Activated CD4-positive, alpha-beta memory T cell treated with anti-CD3 and anti-CD28 coated beads for 36 hours (primary cell): ENCODE measurements around the gene PLRG1. TPM values are rescaled to one million over a fixed set of nuclear protein-coding genes. Genes with fewer than 3 reads are reported as not detected.
"Not testable (repeated sequence)": the region's sequence is repeated elsewhere in the genome, so short reads cannot be mapped to it uniquely, and the experiment has no call there.

Experiments used
- CTCF ChIA-PET: fragments of 350-600 bp; sonication (Branson Sonifier 250); formaldehyde crosslinking; loops from one replicate; lab custom pipeline; 2021; ENCODE audit warnings: antibody characterized with exemption, inconsistent platforms; lab: Charles Lee
- POLR2A ChIA-PET: fragments of 350-600 bp; sonication (Branson Sonifier 250); formaldehyde crosslinking; loops from one replicate; lab custom pipeline; 2021; ENCODE audit warnings: antibody characterized with exemption; lab: Charles Lee
- DNase-seq: peaks from one replicate; pipeline ENCODE4 v3.0.0-alpha.2; 2020
- H3K27ac Mint-ChIP-seq: one replicate; pipeline ENCODE4 v1.8.0; 2021; ENCODE audit warnings: mixed read lengths
- H3K27me3 Mint-ChIP-seq: one replicate; pipeline ENCODE4 v1.8.0; 2021; ENCODE audit warnings: mixed read lengths
- H3K36me3 Mint-ChIP-seq: one replicate; pipeline ENCODE4 v1.8.0; 2021; ENCODE audit warnings: mixed read lengths
- H3K4me1 Mint-ChIP-seq: one replicate; pipeline ENCODE4 v1.8.0; 2021; ENCODE audit warnings: low read depth, mixed read lengths
- H3K4me3 Mint-ChIP-seq: one replicate; pipeline ENCODE4 v1.8.0; 2021; ENCODE audit warnings: mild to moderate bottlenecking, mixed read lengths
- H3K9me3 Mint-ChIP-seq: one replicate; pipeline ENCODE4 v1.8.0; 2021; ENCODE audit warnings: mixed read lengths
- intact Hi-C: fragments of 100-400 bp; cut with micrococcal nuclease; formaldehyde crosslinking; loops from one replicate; pipeline ENCODE4 v1.15.1; 2023
- total RNA-seq, 2 experiments: library from RNA; stranded (reverse); gene quantifications; one replicate each; pipeline ENCODE4 v1.2.3, GENCODE V29; 2021

Gene PLRG1
- 100 to 1,000 TPM in 1 of 2 experiments, 10 to 100 TPM in 1; 99.3 to 103 TPM for total RNA-seq

GRCh38 chr4:154549894-154550790, at the start of gene PLRG1:
PLRG1 (minus strand) TSS chr4:154550400; CDS start chr4:154550308, 92 bp downstream.
- Mint-ChIP-seq H3K27me3 (no peaks in the 10 kb centered on the region), H3K4me3 (peak within 1 kb of the TSS; percentile 93), H3K36me3 (peaks cover 16% of the 10 kb centered on the region), H3K9me3 (no peaks in the 10 kb centered on the region), H3K4me1 (peaks cover 20% of the 10 kb centered on the region), H3K27ac (peak within 1 kb of the TSS; percentile 88)
- DNase-seq, result peak; percentile 97
- POLR2A ChIA-PET, result interaction anchor here (1.1 kb wide), 2 partner anchors 20 to 826 kb away, joined by 3 read pairs; no protein-coding TSS in a partner anchor
- CTCF ChIA-PET, result interaction anchor here (0.6 to 8.0 kb wide), 13 partner anchors 10 to 1403 kb away, joined by 3 to 222 read pairs (median 4); partner anchors contain the start of genes CTSO and FGB
- intact Hi-C loops, result loop anchor here (1.0 to 5.0 kb wide), 3 partner anchors 172 to 826 kb away; partner anchors contain the start of gene MAP9

- intact Hi-C loops, result no loop called here
- CTCF ChIA-PET, result interaction anchor here (0.7 to 0.8 kb wide), 2 partner anchors 48 to 846 kb away, joined by 3 to 4 read pairs; partner anchors contain the start of gene PLRG1
- POLR2A ChIA-PET, result no interaction called here
Measured at GRCh38 chr4:154597798-154598774, 47.9 kb upstream of the PLRG1 start.

GRCh38 chr4:154597281-154597680, 47.1 kb upstream of the PLRG1 start:
- POLR2A ChIA-PET, CTCF ChIA-PET, H3K27ac Mint-ChIP-seq, H3K36me3 Mint-ChIP-seq, H3K4me1 Mint-ChIP-seq, DNase-seq, H3K27me3 Mint-ChIP-seq, H3K9me3 Mint-ChIP-seq, intact Hi-C loops, H3K4me3 Mint-ChIP-seq: not testable (repeated sequence)

More at GRCh38 chr4:154597798-154598774, 47.9 kb upstream of the PLRG1 start:
- Mint-ChIP-seq H3K27me3 (peaks cover 8% of the 10 kb centered on the region), H3K4me3 (no peak overlapping the region), H3K4me1 (no peaks in the 10 kb centered on the region), H3K9me3 (no peaks in the 10 kb centered on the region), H3K36me3 (no peaks in the 10 kb centered on the region), H3K27ac (no peak overlapping the region)
- DNase-seq, result no peak

DNA sequence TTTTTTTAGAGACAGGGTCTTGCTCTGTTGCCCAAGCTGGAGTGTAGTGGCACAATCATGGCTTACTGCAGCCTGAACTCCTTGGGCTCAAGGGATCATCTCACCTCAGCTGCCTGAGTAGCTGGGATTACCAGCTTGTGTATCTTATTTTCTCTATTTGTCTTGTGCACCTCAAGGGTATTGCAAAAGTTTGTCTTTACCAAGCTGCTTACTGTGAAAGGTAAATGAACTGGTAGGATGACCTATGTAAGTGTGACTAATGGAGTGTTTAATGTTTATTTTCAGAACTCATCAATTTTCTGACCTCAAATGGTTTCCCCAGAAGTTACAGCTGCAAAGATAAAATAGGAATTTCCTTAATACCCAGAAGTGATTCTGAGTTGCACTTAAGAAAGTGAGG, 45.6 kb upstream of the PLRG1 start:
- ChIA-PET POLR2A (no interaction called here), CTCF (no interaction called here)
- no peaks in the 10 kb centered on the region for H3K36me3 Mint-ChIP-seq
- no peak overlapping the region for H3K27ac Mint-ChIP-seq
- no peaks in the 10 kb centered on the region for H3K9me3 Mint-ChIP-seq
- H3K27me3 Mint-ChIP-seq, result peaks cover 6% of the 10 kb centered on the region
- H3K4me1 Mint-ChIP-seq, result no peaks in the 10 kb centered on the region
- no peak overlapping the region for H3K4me3 Mint-ChIP-seq
- intact Hi-C loops, result no loop called here
- no peak for DNase-seq

- H3K4me3 Mint-ChIP-seq, intact Hi-C loops, H3K36me3 Mint-ChIP-seq, H3K4me1 Mint-ChIP-seq, POLR2A ChIA-PET, DNase-seq, H3K27ac Mint-ChIP-seq, H3K9me3 Mint-ChIP-seq, H3K27me3 Mint-ChIP-seq: not testable (repeated sequence)
- CTCF ChIA-PET, result interaction anchor here (0.9 to 1.5 kb wide), 3 partner anchors 24 to 42 kb away, joined by 4 to 5 read pairs (median 5); no protein-coding TSS in a partner anchor
Measured at GRCh38 chr4:154594343-154594742, 44.1 kb upstream of the PLRG1 start.

GRCh38 chr4:154593868-154594267, 43.7 kb upstream of the PLRG1 start:
- no peaks in the 10 kb centered on the region for H3K9me3 Mint-ChIP-seq
- no peak for DNase-seq
- H3K27me3 Mint-ChIP-seq, result peaks cover 9% of the 10 kb centered on the region
- CTCF ChIA-PET, result interaction anchor here (0.6 to 1.5 kb wide), 3 partner anchors 28 to 42 kb away, joined by 3 to 5 read pairs (median 5); no protein-coding TSS in a partner anchor
- POLR2A ChIA-PET, result no interaction called here
- no peak overlapping the region for H3K4me3 Mint-ChIP-seq
- H3K36me3 Mint-ChIP-seq, result no peaks in the 10 kb centered on the region
- intact Hi-C loops, result no loop called here
- no peak overlapping the region for H3K27ac Mint-ChIP-seq
- no peaks in the 10 kb centered on the region for H3K4me1 Mint-ChIP-seq

- no peak for DNase-seq
- Mint-ChIP-seq H3K4me3 (no peak overlapping the region), H3K36me3 (no peaks in the 10 kb centered on the region), H3K4me1 (no peaks in the 10 kb centered on the region), H3K27ac (no peak overlapping the region), H3K27me3 (peaks cover 8% of the 10 kb centered on the region), H3K9me3 (no peaks in the 10 kb centered on the region)
- ChIA-PET POLR2A (no interaction called here), CTCF (no interaction called here)
- intact Hi-C loops, result no loop called here
Measured at GRCh38 chr4:154591890-154592289, 41.7 kb upstream of the PLRG1 start.

- no peak for DNase-seq
- Mint-ChIP-seq H3K4me1 (no peaks in the 10 kb centered on the region), H3K27me3 (peaks cover 12% of the 10 kb centered on the region), H3K4me3 (no peak within 1 kb of the TSS), H3K36me3 (no peaks in the 10 kb centered on the region), H3K27ac (no peak within 1 kb of the TSS), H3K9me3 (no peaks in the 10 kb centered on the region)
- intact Hi-C loops, result no loop called here
- ChIA-PET CTCF (no interaction called here), POLR2A (no interaction called here)
Measured at GRCh38 chr4:154590329-154591006, 40.3 kb upstream of the PLRG1 start, which contains the start of gene FGA. FGA (minus strand) TSS chr4:154590742; CDS start chr4:154590687, 55 bp downstream.

- Mint-ChIP-seq H3K4me1 (no peaks in the 10 kb centered on the region), H3K27me3 (peaks cover 12% of the 10 kb centered on the region), H3K36me3 (no peaks in the 10 kb centered on the region), H3K4me3 (no peak overlapping the region), H3K9me3 (no peaks in the 10 kb centered on the region), H3K27ac (no peak overlapping the region)
- POLR2A ChIA-PET, result no interaction called here
- CTCF ChIA-PET, result no interaction called here
- intact Hi-C loops, result no loop called here
- no peak for DNase-seq
Measured at GRCh38 chr4:154589296-154590197, 39.3 kb upstream of the PLRG1 start.

DNA sequence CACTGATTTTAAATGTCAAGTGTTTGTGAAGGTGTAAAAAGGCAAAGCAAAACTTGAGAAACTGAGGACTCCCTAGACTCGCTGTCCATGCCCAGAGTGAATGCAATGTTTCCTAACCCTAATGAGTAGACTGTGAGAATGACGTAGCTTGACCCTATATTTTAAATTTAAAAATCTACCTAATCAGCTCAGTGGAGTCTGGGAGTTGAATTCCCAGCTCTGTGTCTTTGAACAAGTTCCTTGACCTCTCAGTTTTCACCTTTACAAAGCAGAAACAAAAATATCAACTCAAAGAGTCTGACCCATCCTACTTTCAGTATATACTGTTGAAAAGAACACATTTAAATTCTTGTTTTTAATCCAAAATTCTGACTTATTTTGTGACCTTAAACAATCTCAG, 38.0 kb upstream of the PLRG1 start:
- CTCF ChIA-PET, result no interaction called here
- H3K36me3 Mint-ChIP-seq, result no peaks in the 10 kb centered on the region
- no peaks in the 10 kb centered on the region for H3K4me1 Mint-ChIP-seq
- DNase-seq, result no peak
- peaks cover 10% of the 10 kb centered on the region for H3K27me3 Mint-ChIP-seq
- H3K4me3 Mint-ChIP-seq, result no peak overlapping the region
- POLR2A ChIA-PET, result no interaction called here
- H3K9me3 Mint-ChIP-seq, result no peaks in the 10 kb centered on the region
- no peak overlapping the region for H3K27ac Mint-ChIP-seq
- intact Hi-C loops, result no loop called here
